ENCODE results near the gene TCP1. TPM values are rescaled to one million over a fixed set of nuclear protein-coding genes. Genes with fewer than 3 reads are reported as not detected.

Gene TCP1
- total and polyA plus RNA-seq, 2 experiments from 2014 or later = 222 to 346 TPM

- TF ChIP-seq REST (IDR thresholded peaks at IDR 0.05; ENCODE audit: unreplicated experiment) (no peak), ZNF114 (CRISPR knock-in tag; IDR thresholded peaks at IDR 0.05) (no peak), ETS1 (IDR thresholded peaks at IDR 0.05) (no peak), NANOG (IDR thresholded peaks at IDR 0.05; ENCODE audit: borderline replicate concordance) (no peak)
These were observed 44.7 kb upstream of the TCP1 start (continued) for GRCh38 chr6:159833997-159834603.

- no peak overlapping the region for H3K27ac Mint-ChIP-seq
- H3K9me2 ChIP-seq (ENCODE audit: insufficient read depth) = no peaks in the 10 kb centered on the region
- ATAC-seq (no peak), DNase-seq (ENCODE audit: low spot score) (no peak)
- H2AFZ ChIP-seq = peak overlapping the region; percentile 56; the same call in 1 of the 2 replicates
- peaks cover 44% of the 10 kb centered on the region for H3K4me1 ChIP-seq (ENCODE audit: insufficient read depth)
- peaks cover 8% of the 10 kb centered on the region; the same call in 1 of the 3 replicates for H3K9me3 Mint-ChIP-seq
- H3K4me2 ChIP-seq = no peak overlapping the region
- H3K27me3 Mint-ChIP-seq (ENCODE audit: insufficient read depth, low read depth, poor library complexity) = peaks cover 13% of the 10 kb centered on the region
- H3K79me2 ChIP-seq (replicated peaks; ENCODE audit: insufficient read depth) = no peaks in the 10 kb centered on the region
- H3F3A ChIP-seq (replicated peaks; ENCODE audit: low read depth) = no peaks in the 10 kb centered on the region
- no peak overlapping the region for H3K4me3 ChIP-seq
- H3K4me3 Mint-ChIP-seq = no peak overlapping the region
- H3K36me3 Mint-ChIP-seq (ENCODE audit: low read depth) = peaks cover 8% of the 10 kb centered on the region; the same call in 2 of the 3 replicates
- no peaks in the 10 kb centered on the region for H3K27me3 ChIP-seq (ENCODE audit: insufficient read depth)
- H4K20me1 ChIP-seq (replicated peaks; ENCODE audit: insufficient read depth) = no peaks in the 10 kb centered on the region
- H3K4me1 Mint-ChIP-seq = peaks cover 67% of the 10 kb centered on the region
- H3K27ac ChIP-seq (ENCODE audit: low read depth) = no peak overlapping the region
- H3K36me3 ChIP-seq (ENCODE audit: insufficient read depth) = no peaks in the 10 kb centered on the region
- TF ChIP-seq ZNF331 (CRISPR knock-in tag; IDR thresholded peaks at IDR 0.05; ENCODE audit: low read depth) (no peak), CTCF (conservative IDR thresholded peaks at IDR 0.05; ENCODE audit: low read depth in 2 of 2) (no peak), ETS1 (IDR thresholded peaks at IDR 0.05) (no peak), EZH2 (IDR thresholded peaks at IDR 0.05; ENCODE audit: low read depth, unreplicated experiment) (no peak), ZNF114 (CRISPR knock-in tag; IDR thresholded peaks at IDR 0.05) (no peak), POLR2AphosphoS5 (IDR thresholded peaks at IDR 0.05; ENCODE audit: low read depth) (no peak), JUNB (IDR thresholded peaks at IDR 0.05; ENCODE audit: unreplicated experiment) (no peak), CREB1 (CRISPR knock-in tag; IDR thresholded peaks at IDR 0.05; ENCODE audit: low read depth) (no peak), NANOG (IDR thresholded peaks at IDR 0.05; ENCODE audit: borderline replicate concordance) (no peak)
These were observed 44.2 kb upstream of the TCP1 start for GRCh38 chr6:159833556-159833955.

All from GM23338 (cell line).